Limb (tissue), 2 donors: ENCODE data around the gene C22orf15.

ENCODE experiments used
- DNase-seq, 2 donors: peaks; one replicate each; pipeline ENCODE4 v3.0.0-alpha.2; 2016; ENCODE audit errors: extremely low spot score in 2 of 2

Gene C22orf15

GRCh38 chr22:23750714-23751440 lies 11.9 kb upstream of the C22orf15 start, which contains the start of gene ZNF70:
ZNF70 (minus strand) TSS chr22:23751112; CDS start chr22:23745140, 5,972 bp downstream.
- DNase-seq: peak; percentile 81 to 93

GRCh38 chr22:23751441-23751996 lies 11.3 kb upstream of the C22orf15 start:
- peak in 1 of 2 donors; percentile 32 for DNase-seq

- no peak for DNase-seq
Measured at GRCh38 chr22:23752090-23752691, 10.6 kb upstream of the C22orf15 start.

- no peak for DNase-seq
Measured at GRCh38 chr22:23752750-23753149, 10.0 kb upstream of the C22orf15 start.

GRCh38 chr22:23753385-23753784 lies 9.4 kb upstream of the C22orf15 start:
- DNase-seq: no peak

- DNase-seq: no peak
Measured at GRCh38 chr22:23754220-23754919, 8.4 kb upstream of the C22orf15 start, which contains the start of gene VPREB3. VPREB3 (minus strand) TSS chr22:23754425; CDS start chr22:23754363, 62 bp downstream.

GRCh38 chr22:23754980-23755636 lies 7.7 kb upstream of the C22orf15 start:
- DNase-seq: no peak

- DNase-seq: no peak
Measured at GRCh38 chr22:23755711-23756110, 7.1 kb upstream of the C22orf15 start.

- DNase-seq: no peak
Measured at GRCh38 chr22:23756891-23757290, 5.9 kb upstream of the C22orf15 start.

GRCh38 chr22:23759566-23759965 lies 3.2 kb upstream of the C22orf15 start:
- no peak for DNase-seq

- no peak for DNase-seq
Measured at GRCh38 chr22:23760056-23760455, 2.7 kb upstream of the C22orf15 start.

GRCh38 chr22:23763579-23763945 lies 772 bp downstream of the C22orf15 start:
- peak in 1 of 2 donors; percentile 46 for DNase-seq

GRCh38 chr22:23763954-23764353 lies 1.2 kb downstream of the C22orf15 start:
- DNase-seq: no peak

- no peak for DNase-seq
Measured at GRCh38 chr22:23764899-23765881, 2.4 kb downstream of the C22orf15 start.

- DNase-seq: no peak
Measured at GRCh38 chr22:23767303-23767672, 4.5 kb downstream of the C22orf15 start.

GRCh38 chr22:23767673-23768548 lies 5.1 kb downstream of the C22orf15 start, which contains the start of gene CHCHD10:
CHCHD10 (minus strand) TSS chr22:23767972; CDS start chr22:23767874, 98 bp downstream.
- peak; percentile 71 to 90 for DNase-seq

GRCh38 chr22:23769321-23769965 lies 6.7 kb downstream of the C22orf15 start:
- DNase-seq: no peak

GRCh38 chr22:23772315-23772648 lies 9.5 kb downstream of the C22orf15 start:
- DNase-seq: no peak
